ELF-1 (cell line): Measurements from ENCODE around the gene RNF180.

ENCODE experiments used
- DNase-seq: peaks from one replicate; pipeline ENCODE4 v3.0.0-alpha.2; 2016; ENCODE audit warnings: low read depth, low spot score

The RNF180 gene

GRCh38 chr5:64165500-64166200 lies at the start of gene RNF180:
RNF180 (plus strand) TSS chr5:64165843; CDS start chr5:64200808, 34,965 bp downstream.
- peak; percentile 53 for DNase-seq

GRCh38 chr5:64125521-64125920 lies 40.1 kb upstream of the RNF180 start:
- DNase-seq, result no peak

- no peak for DNase-seq
Observed at GRCh38 chr5:64126202-64126741, 39.4 kb upstream of the RNF180 start.

- no peak for DNase-seq
Observed at GRCh38 chr5:64140018-64140417, 25.6 kb upstream of the RNF180 start.

- DNase-seq, result no peak
Observed at GRCh38 chr5:64144425-64145215, 21.0 kb upstream of the RNF180 start.

GRCh38 chr5:64145216-64145895 lies 20.3 kb upstream of the RNF180 start:
- DNase-seq, result no peak

- DNase-seq, result no peak
Observed at GRCh38 chr5:64147379-64147778, 18.3 kb upstream of the RNF180 start.

- DNase-seq, result peak; percentile 72
Observed at GRCh38 chr5:64147849-64148441, 17.7 kb upstream of the RNF180 start.

GRCh38 chr5:64149268-64149667 lies 16.4 kb upstream of the RNF180 start:
- no peak for DNase-seq

- no peak for DNase-seq
Observed at GRCh38 chr5:64149857-64150521, 15.7 kb upstream of the RNF180 start.

GRCh38 chr5:64156261-64156660 lies 9.4 kb upstream of the RNF180 start:
- DNase-seq, result no peak

- DNase-seq, result no peak
Observed at GRCh38 chr5:64158827-64159226, 6.8 kb upstream of the RNF180 start.

- DNase-seq, result no peak
Observed at GRCh38 chr5:64160201-64160600, 5.4 kb upstream of the RNF180 start.

GRCh38 chr5:64161420-64161819 lies 4.2 kb upstream of the RNF180 start:
- DNase-seq, result no peak

- DNase-seq, result no peak
Observed at GRCh38 chr5:64163135-64163534, 2.5 kb upstream of the RNF180 start.

GRCh38 chr5:64163746-64164145 lies 1.9 kb upstream of the RNF180 start:
- DNase-seq, result no peak

GRCh38 chr5:64164166-64164565 lies 1.5 kb upstream of the RNF180 start:
- no peak for DNase-seq

GRCh38 chr5:64165160-64165499 lies 513 bp upstream of the RNF180 start:
- DNase-seq, result no peak

- no peak for DNase-seq
Observed at GRCh38 chr5:64166201-64166959, 737 bp downstream of the RNF180 start.

GRCh38 chr5:64176301-64176700 lies 10.7 kb downstream of the RNF180 start:
- DNase-seq, result no peak
